ENCODE data around the gene SPTBN4. TPM values are rescaled to one million over a fixed set of nuclear protein-coding genes. Genes with fewer than 3 reads are reported as not detected.

SPTBN4 gene
- total RNA-seq, 3 donors from 2014 or later: 1.3 to 1.6 (median 1.6) TPM

DNA sequence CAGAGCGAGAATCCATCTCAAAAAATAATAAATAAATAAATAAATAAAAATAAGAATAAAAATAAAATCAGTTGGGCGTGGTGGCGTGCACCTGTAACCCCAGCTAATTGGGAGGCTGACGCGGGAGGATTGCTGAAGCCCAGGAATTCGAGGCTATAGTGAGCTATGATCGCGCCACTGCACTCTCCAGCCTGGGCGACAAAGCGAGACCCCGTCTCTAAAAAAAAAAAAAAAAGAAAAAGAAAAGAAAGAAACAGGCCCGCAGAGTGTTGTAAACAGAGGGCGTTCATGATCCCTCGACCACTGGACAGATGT is 46.4 kb upstream of the SPTBN4 start:
- H3K27me3 ChIP-seq: no peaks in the 10 kb centered on the region
- H3K4me1 ChIP-seq: peaks cover 6 to 16% of the 10 kb centered on the region in 2 donors
- H3K27ac ChIP-seq: peak overlapping the region; percentile 97 to 98
- no peak for TF ChIP-seq POLR2AphosphoS5 (IDR thresholded peaks at IDR 0.05)
- TF ChIP-seq, protein P1, sequence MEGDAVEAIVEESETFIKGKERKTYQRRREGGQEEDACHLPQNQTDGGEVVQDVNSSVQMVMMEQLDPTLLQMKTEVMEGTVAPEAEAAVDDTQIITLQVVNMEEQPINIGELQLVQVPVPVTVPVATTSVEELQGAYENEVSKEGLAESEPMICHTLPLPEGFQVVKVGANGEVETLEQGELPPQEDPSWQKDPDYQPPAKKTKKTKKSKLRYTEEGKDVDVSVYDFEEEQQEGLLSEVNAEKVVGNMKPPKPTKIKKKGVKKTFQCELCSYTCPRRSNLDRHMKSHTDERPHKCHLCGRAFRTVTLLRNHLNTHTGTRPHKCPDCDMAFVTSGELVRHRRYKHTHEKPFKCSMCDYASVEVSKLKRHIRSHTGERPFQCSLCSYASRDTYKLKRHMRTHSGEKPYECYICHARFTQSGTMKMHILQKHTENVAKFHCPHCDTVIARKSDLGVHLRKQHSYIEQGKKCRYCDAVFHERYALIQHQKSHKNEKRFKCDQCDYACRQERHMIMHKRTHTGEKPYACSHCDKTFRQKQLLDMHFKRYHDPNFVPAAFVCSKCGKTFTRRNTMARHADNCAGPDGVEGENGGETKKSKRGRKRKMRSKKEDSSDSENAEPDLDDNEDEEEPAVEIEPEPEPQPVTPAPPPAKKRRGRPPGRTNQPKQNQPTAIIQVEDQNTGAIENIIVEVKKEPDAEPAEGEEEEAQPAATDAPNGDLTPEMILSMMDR (IDR thresholded peaks at IDR 0.05): no peak
- peak overlapping the region; percentile 61 to 74 (median 72) for H3K4me3 ChIP-seq
- intact Hi-C loops (cut with DNase I; ENCODE audit: low total_unique reads): no loop called here
- H3K9me3 ChIP-seq: no peaks in the 10 kb centered on the region
- H3K36me3 ChIP-seq: no peaks in the 10 kb centered on the region
- DNase-seq (ENCODE audit: low spot score in 2 of 2): no peak

DNA sequence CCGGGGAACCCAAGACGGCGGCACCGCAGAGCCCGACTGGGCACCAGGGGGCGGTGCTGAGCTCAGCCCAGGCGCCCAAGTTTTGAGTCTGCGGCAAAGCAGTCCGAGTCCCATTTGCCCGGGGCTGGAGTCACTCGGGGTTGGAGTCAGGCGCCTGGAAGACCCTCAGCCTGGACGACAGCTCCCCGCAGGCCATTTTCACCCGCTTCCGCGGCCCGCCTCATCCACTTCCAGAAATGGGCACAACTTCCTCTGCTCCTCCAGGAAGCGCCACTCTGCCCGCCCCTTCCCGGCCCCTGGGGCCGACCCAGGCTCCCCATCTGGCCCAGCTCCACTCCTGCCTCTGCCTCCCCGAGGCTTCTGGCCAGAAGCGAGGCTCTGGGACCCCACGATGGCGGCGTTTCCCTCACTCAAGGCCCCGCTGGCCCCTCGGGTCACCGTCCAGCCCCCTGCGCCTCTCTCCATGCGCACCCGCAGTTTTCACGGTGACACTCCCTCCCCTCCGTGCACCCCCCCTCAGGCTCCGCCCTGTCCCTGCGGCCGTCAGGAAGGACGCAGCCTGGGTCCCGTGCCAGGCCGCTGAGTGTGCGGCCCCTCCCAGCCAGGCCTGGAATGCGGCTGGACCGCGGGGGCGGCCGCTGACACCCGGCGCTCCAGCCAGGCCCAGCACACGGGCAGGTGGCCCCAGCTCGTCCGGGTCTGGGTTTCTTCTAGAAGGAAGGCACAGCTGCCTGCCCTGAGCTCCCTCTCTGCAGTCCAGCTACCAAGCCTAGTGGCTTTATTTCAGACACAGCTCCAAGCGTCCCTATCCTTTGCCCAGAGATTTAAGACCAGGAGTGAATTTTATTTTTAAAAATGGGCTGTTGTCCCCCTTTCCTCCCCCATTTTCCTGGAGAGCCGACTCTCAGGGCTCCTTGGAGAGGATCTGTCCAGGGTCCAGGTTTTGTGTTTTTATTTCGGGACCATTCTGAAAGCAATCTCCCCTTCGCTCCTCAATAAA is 45.7 kb upstream of the SPTBN4 start:
- peaks cover 6 to 16% of the 10 kb centered on the region in 2 donors for H3K4me1 ChIP-seq

DNA sequence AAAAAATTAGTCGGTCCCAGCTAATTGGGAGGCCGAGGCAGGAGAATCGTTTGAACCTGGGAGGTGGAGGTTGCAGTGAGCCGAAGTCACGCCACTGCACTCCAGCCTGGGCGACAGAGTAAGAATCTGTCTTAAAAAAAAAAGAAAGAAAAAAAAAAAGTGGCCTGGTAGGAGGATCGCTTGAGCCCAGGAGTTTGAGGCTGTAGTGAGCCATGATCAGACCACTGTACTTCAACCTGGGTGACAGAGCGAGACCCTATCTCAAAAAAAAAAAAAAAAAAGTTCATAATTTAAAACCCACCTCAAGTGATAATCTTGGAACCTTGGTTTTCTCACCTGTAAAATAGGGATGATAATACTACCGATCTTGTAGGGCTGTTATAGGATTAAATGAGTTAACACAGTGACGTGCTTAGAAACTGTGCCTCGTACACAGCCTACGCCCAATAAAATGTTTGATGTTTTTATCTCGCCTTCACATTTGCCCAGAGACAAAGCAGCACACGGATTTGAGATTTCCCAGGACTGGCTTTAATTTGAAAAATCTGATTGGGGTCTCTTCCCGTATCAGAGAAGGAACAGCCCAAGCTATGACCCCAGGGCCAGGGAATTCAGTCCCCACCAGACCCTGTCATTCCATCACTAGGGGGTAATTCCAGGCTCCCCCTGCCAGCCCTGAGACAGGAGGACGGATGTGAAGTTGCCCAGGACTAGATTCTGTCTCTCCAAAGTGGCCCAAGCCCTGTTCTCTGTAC is 44.6 kb upstream of the SPTBN4 start:
- peaks cover 6 to 16% of the 10 kb centered on the region in 2 donors for H3K4me1 ChIP-seq
- intact Hi-C loops (cut with DNase I; ENCODE audit: low total_unique reads): no loop called here

More for the DNA sequence above, 45.7 kb upstream of the SPTBN4 start:
- Histone ChIP-seq H3K27me3 (no peaks in the 10 kb centered on the region), H3K9me3 (no peaks in the 10 kb centered on the region), H3K4me3 (peak overlapping the region; percentile 61 to 74 (median 72)), H3K27ac (peak overlapping the region; percentile 97 to 98), H3K36me3 (no peaks in the 10 kb centered on the region)
- peak; percentile 86 for TF ChIP-seq POLR2A (IDR thresholded peaks at IDR 0.05)
- peak; percentile 92 to 97 (median 94) for TF ChIP-seq POLR2AphosphoS5 (IDR thresholded peaks at IDR 0.05)
- TF ChIP-seq, protein P1 (IDR thresholded peaks at IDR 0.05): peak; percentile 80 to 93 (median 87)
- peak; percentile 94 to 95 for DNase-seq (ENCODE audit: low spot score in 2 of 2)
- intact Hi-C loops (cut with DNase I; ENCODE audit: low total_unique reads): no loop called here

DNA sequence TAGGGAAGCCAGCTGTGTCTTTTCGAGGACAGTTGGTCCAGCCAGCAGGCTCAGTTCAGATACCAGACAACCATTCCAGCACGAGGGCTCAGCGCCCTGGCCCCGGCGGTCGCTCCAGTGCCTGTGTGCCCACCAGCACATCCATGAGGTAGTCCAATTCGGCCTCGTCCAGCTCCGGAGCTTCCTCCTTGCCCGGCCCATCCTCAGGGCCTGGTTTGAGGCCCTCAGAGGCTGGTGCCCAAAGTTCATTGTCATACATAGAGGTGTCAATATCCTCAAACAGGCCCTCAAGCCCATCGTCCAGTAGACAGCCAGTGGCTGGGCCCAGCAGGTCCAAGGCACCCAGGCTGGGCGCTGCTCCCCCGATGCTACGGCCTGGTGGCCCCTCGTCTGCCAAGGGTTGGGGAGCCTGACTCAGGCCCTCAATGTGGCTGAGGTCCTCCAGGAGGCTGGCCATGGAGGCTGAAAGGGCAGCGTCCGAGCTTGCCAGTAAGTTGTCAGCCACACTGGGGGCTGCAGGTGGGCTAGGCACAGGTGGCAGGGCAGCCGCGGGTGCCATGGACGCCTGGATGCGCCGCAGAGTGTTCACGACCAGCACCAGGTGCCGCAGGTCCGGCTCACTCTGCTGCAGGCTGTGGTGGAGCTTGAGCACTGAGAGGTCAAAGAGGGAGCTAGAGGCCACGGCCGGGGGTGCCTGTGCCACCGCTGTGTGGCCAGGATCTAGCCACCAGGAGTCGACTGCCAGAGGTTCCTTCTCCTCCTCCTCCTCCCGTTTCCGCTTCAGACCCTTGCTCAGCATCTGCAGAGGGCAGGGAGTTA is 43.8 kb upstream of the SPTBN4 start:
- intact Hi-C loops (cut with DNase I; ENCODE audit: low total_unique reads): no loop called here
- Histone ChIP-seq H3K4me1 (peaks cover 6 to 16% of the 10 kb centered on the region in 2 donors), H3K27ac (peak overlapping the region; percentile 64 to 97), H3K4me3 (no peak overlapping the region), H3K27me3 (no peaks in the 10 kb centered on the region), H3K36me3 (no peaks in the 10 kb centered on the region), H3K9me3 (no peaks in the 10 kb centered on the region)
- TF ChIP-seq, protein P1 (IDR thresholded peaks at IDR 0.05): no peak
- TF ChIP-seq POLR2AphosphoS5 (IDR thresholded peaks at IDR 0.05) (no peak), POLR2A (IDR thresholded peaks at IDR 0.05) (no peak)
- DNase-seq (ENCODE audit: low spot score in 2 of 2): no peak

More for the DNA sequence above, 44.6 kb upstream of the SPTBN4 start:
- no peaks in the 10 kb centered on the region for H3K27me3 ChIP-seq
- peak overlapping the region; percentile 97 to 98 for H3K27ac ChIP-seq
- no peak for DNase-seq (ENCODE audit: low spot score in 2 of 2)
- TF ChIP-seq POLR2A (IDR thresholded peaks at IDR 0.05): no peak
- TF ChIP-seq, protein P1 (IDR thresholded peaks at IDR 0.05): no peak
- no peak for TF ChIP-seq POLR2AphosphoS5 (IDR thresholded peaks at IDR 0.05)
- H3K9me3 ChIP-seq: no peaks in the 10 kb centered on the region
- no peaks in the 10 kb centered on the region for H3K36me3 ChIP-seq
- peak overlapping the region; percentile 61 to 74 (median 72) for H3K4me3 ChIP-seq
